G401.6 (cell line): ENCODE results near the gene ESYT2.

Experiments used
- FAIRE-seq: peaks from 2 replicates; lab custom pipeline; 2012; peaks lifted over from hg19 to GRCh38; lab: Jason Lieb, UNC

ESYT2 gene

DNA sequence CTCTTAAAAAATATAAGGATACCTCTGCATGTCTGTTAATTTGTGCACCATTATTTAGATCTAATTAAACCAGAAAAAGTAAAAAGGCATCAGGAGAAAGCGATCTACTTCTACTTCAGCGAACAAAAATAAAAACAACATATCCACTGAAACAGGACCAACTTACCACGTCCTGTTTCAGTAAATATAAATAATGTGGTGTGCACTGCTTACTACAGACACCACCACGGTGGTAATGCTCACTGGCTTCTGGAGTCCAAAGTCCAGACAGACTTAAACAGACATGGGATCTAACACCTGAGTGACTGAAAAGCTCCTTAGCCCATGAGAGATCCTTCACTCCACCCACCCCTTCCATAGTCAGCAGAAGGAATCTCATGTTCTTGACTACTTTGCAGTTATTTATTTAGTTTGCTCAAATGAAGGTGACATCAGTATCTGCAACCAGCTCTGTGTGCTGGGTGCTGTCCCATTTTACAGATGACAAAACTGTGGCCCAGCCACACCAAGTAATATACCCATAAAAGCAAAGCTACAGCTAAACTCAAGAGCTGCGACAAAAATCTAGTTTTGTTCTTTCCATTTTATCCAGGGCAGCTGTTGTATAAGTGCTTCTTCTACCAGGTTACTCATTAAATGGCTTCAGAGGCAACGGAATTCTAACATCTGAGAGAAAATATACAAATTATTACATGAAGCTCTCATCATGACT lies 62.6 kb downstream of the ESYT2 start:
- no peak for FAIRE-seq

DNA sequence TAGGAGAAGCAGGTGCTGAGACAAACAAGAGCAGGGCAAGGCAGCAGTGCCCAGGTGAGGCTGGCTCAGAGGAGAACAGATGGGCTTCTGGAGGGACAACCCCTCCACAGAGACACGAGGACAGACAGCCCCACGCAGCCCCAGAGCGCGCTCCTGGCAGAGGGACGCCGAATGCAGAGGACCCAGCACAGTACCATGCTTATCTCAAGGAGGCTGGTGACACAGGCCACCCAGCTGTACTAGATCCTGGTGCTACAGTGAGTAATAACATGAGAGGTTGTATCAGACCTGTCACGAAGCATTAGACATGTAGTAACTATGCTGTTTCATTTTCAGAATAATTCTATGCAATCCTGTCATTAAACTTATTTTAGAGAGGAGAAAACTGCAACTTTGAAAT lies 64.3 kb downstream of the ESYT2 start:
- FAIRE-seq: no peak

GRCh38 chr7:158763454-158764033 lies 65.8 kb downstream of the ESYT2 start:
- FAIRE-seq: no peak

- FAIRE-seq: no peak
Observed at GRCh38 chr7:158761945-158762344, 67.4 kb downstream of the ESYT2 start.

DNA sequence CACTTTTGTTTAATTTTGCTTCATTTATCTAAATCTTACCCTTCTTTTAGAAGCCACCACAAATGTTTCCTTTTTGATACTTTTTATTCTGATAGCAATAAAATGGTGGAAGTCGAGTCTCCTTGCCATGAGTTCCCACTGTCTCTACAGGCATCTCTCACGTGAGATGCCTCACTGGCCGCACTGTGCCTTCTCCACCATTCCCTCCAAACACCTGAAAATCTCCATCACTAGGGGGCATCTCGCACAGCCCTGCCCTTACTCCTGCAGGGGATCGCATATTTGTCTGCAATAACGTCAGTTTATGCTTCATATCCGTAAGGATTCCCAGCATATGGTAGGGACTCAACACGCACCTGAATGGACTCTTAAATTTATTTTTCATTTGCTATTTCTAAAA lies 68.4 kb downstream of the ESYT2 start:
- no peak for FAIRE-seq

DNA sequence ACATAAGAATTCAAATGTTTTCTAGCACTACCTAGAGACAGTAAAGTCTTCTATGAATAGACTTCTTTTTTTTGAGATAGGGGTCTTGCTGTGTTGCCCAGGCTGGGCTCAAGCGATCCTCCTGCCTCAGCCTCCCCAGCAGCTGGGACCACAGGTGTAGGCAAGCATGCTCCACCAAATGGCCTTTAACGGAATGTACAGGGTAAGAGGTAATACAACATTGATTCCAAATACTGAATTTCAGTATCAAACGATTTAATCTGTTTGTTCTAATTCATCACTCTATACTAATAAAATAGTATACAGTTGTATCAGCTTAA lies 68.9 kb downstream of the ESYT2 start:
- FAIRE-seq: no peak

DNA sequence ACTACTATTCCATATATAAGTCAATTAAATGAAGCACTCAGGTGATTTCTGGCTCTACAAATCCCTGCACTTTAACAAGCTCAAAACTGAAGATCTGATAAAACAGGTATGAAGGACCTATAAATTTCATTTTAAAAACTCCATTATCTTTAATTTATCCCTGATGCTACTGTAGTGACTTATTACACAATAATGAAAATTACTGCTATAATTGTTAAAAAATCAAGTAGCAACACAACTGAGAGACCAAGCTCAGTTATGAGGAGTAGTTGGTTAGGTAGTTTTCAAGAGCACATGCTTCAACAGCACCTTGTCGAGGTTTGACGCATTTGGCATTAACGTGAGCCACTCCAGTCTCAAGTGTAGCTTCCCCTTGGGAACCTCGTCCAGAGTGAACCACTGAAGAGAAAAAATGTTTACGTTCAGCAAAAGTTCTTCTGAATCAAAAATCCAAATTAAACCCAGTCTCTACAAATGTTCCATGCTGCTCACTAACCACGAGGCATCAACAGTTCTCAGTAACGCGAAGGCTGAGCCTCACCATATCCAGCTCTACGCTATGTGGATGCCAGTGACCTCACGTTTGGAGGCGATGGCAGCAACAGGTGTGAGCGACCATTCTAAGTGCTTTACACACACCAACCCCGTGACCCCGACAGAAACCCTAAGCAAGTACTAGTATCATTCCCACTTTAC lies 69.4 kb downstream of the ESYT2 start:
- FAIRE-seq: no peak

DNA sequence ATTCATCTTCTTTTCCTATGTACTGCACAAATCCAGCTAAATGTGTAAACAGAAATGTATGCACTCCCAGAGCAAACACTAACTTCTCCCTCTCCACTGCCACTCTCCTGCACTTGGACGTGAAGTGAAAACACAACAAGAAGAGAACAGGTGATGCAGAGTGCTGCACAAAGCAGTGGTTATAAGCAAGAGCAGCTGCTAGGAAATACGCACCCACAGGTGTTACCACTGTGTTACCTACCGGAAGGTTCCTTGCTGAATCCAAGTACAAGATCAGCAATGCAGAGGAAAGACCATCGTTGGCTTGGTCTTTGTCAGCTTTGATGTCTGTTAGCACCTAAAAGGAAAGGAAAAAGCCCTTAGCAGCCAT lies 70.1 kb downstream of the ESYT2 start:
- no peak for FAIRE-seq

GRCh38 chr7:158758586-158759244 lies 70.6 kb downstream of the ESYT2 start:
- no peak for FAIRE-seq

DNA sequence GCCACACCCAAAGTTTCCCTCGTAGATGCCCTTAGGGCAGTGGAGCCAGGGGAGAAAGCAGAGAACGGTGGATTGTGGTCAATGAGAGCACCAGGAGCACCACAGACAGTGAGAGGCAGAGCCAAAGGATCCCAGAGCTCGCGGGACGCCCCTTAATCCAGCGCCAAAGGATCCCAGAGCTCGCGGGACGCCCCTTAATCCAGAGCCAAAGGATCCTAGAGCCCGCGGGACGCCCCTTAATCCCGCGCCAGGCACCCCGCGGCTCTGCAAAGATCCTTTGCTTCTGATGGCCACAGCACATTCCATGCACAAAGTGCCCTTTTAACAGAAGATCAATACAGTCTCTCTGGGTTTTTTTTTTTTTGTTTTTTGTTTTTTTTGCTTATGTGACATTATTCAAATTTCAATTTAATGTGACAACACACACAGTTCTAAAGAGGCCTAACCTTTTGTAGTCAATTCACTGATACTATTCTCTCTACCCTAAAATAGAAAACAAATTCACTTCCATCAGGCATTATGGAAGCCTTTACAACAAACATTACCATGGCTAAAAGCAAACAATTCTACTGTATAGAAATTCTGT lies 71.8 kb downstream of the ESYT2 start:
- no peak for FAIRE-seq

DNA sequence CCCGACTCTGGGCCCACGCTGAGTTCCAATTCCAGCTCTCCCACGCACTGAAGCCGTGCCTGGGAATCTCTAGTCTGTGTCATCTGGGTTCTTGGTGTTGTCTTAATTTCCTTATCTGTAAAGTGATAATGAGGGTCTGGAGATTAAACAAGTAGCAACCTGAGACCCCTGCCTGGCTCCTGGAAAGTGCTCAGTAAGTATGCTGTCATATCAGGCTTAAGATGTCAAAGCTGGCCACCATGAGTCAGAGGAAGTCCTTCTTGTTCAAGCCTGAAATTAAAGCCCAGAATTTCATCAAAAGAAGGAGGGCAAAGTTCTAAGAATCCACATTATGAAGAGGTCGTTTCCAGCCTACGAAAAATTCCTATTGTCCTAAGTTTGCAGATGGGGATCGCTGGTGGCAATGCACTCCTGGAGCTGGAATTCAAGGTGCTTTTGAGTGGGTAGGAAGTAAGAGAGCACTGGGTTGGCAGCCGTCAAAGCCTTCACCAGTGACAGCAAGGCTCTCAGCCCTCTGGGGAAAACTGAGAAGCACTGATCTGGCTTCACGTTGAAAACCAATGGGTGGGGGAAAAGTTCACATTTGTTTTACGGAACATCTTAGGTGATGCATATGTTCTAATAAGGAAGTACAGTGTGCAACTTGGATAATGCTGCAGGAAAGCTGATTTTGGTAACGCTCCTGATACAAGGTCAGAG lies 74.4 kb downstream of the ESYT2 start:
- no peak for FAIRE-seq

- no peak for FAIRE-seq
Observed at GRCh38 chr7:158753900-158754299, 75.4 kb downstream of the ESYT2 start.

GRCh38 chr7:158751751-158752150 lies 77.6 kb downstream of the ESYT2 start:
- FAIRE-seq: no peak

GRCh38 chr7:158751199-158751598 lies 78.1 kb downstream of the ESYT2 start:
- FAIRE-seq: no peak

- FAIRE-seq: no peak
Observed at GRCh38 chr7:158750702-158751101, 78.6 kb downstream of the ESYT2 start.

GRCh38 chr7:158749396-158749795 lies 79.9 kb downstream of the ESYT2 start:
- FAIRE-seq: no peak

DNA sequence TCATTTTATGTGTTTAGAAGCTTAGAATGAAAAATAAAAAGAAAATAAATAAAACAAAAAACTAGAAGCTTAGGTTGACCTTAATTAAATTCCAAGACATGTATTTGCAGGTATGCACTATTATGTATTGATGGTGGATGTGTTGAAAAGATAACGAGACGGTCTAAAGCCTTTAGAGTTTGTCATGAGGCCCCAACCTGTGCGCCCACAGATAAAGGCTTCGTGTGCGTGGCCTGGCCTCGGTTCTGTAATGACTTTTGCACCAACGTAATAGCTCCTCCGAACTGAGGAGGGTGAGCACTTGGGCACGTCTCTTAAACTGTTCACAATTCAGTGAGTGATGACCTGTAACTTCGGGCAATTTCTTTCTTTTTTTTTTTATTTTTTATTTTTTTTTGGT lies 81.0 kb downstream of the ESYT2 start:
- no peak for FAIRE-seq

DNA sequence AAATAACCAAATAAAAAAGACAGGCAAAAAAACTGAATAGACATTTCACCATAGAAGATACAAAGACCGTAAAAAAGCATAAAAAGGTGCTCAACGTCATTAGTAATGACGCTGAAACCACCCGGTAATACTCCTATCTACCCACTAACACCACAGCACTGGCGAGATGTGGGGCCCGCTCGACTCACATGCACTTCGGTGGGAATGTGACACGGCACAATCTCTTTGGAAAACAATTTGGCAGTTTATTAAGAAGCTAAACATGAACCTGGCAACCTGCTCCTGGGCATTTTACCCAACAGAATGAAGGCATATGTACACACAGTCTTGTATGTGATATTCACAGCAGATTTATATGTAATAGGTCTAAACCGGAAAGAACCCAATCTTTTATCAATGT lies 81.9 kb downstream of the ESYT2 start:
- no peak for FAIRE-seq

DNA sequence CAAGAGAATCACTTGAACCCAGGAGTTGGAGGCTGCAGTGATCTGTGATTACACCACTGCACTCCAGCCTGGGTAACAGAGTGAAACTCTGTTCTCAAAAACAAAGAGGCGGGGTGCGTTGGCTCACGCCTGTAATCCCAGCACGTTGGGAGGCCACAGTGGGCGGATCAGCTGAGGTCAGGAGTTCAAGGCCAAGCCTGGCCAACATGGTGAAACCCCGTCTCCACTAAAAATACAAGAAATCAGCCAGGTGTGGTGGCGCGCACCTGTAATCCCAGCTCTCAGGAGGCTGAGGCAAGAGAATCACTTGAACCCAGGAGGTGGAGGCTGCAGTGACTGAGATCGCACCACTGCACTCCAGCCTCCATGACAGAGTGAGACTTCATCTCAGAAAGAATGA lies 82.4 kb downstream of the ESYT2 start:
- FAIRE-seq: no peak

- no peak for FAIRE-seq
Observed at GRCh38 chr7:158745057-158745715, 84.1 kb downstream of the ESYT2 start.

- FAIRE-seq: no peak
Observed at GRCh38 chr7:158744070-158744469, 85.2 kb downstream of the ESYT2 start.

DNA sequence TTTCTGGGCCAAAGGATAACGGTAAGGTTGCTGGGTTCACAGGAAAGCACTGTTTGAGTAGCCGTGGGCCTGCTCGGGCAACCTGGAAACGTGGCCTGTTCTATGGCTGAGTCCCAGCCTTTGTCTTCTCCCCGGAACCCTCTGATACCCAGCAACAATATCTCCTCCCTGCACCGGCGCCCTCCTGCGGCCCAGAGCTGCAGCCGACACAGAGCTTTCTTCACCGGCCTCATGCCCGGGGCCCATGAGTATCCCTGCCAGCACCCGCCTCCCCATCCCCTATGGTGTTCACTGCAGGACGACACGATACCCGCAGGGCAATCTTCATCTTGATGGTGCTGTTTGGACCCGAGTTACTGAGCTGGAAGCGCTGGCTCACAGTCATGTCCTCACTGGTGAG lies 86.1 kb downstream of the ESYT2 start:
- no peak for FAIRE-seq
